ENCODE measurements around the gene UBAC1.
"Not testable (repeated sequence)": the region's sequence is repeated elsewhere in the genome, so short reads cannot be mapped to it uniquely, and the experiment has no call there.

The UBAC1 gene

GRCh38 chr9:135925496-135926133 lies 35.6 kb downstream of the UBAC1 start:
- in situ Hi-C loops (cut with MboI; ENCODE audit: low sequenced_read_pairs), result no loop called here

DNA sequence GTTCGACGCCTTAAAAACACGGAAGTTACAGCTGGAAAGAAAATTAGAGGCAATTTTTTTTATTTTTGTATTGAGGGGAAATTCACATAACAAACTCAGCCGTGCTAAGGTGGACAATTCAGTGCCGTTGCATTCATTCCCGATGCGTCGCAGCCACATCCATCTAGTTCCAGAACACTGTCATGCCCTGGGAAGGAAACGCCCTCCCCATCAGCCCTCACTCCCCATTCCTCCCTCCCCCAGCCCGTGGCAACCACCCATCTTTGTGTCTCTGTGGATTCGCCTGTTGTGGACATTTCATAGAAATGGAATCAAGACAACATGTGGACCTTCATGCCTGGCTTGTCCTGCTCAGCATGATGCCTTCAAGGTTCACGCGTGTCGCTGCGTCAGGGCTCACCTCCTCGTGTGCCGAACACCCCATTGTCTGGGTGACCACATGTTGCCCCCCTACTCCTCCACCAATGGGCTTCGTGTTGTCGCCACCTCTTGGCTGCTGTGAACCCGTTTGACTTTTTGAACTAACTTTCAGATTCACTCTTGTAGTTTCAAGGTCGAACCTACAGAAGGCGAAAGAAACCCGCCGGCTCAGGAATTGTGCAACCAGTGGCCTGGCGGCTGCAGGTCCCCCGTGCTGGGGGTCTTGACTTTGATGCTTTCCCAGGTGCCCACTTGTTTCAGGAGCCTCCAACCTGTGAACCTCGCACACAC lies 36.4 kb downstream of the UBAC1 start:
- in situ Hi-C loops (cut with MboI; ENCODE audit: low sequenced_read_pairs), result no loop called here

- in situ Hi-C loops (cut with MboI; ENCODE audit: low sequenced_read_pairs), result no loop called here
Measured at GRCh38 chr9:135923508-135923907, 37.7 kb downstream of the UBAC1 start.

- in situ Hi-C loops (cut with MboI; ENCODE audit: low sequenced_read_pairs), result no loop called here
Measured at GRCh38 chr9:135921749-135922310, 39.3 kb downstream of the UBAC1 start.

GRCh38 chr9:135920973-135921585 lies 40.1 kb downstream of the UBAC1 start:
- in situ Hi-C loops (cut with MboI; ENCODE audit: low sequenced_read_pairs), result no loop called here

GRCh38 chr9:135920256-135920930 lies 40.8 kb downstream of the UBAC1 start:
- in situ Hi-C loops (cut with MboI; ENCODE audit: low sequenced_read_pairs), result no loop called here

DNA sequence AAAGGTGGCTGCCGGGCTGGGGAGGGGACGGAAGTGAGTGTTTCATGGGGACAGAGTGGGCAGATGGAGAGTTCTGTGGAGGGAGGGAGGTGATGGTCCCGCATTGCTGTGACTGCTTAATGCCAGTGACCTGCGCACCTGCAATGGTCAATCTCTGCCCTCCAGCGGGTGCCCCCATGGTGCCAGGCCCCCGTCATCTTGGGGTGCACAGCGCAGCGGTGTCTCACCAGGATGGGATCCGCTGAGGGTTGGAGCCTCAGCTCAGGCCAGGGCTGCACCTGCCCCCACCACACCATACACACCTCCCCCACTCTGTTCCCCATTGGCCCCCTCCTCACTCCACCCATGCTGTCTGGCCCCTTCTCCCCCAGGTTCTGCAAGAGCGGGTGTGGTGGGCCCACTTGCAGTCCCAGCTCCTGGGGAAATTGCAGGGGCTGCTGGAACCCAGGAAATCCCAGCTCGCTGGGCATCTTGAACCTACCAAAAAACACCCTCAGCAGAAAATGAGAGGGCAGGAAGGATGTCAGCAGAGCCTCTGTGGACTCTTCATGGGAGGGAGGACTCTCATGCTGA lies 41.8 kb downstream of the UBAC1 start:
- in situ Hi-C loops (cut with MboI; ENCODE audit: low sequenced_read_pairs), result no loop called here

DNA sequence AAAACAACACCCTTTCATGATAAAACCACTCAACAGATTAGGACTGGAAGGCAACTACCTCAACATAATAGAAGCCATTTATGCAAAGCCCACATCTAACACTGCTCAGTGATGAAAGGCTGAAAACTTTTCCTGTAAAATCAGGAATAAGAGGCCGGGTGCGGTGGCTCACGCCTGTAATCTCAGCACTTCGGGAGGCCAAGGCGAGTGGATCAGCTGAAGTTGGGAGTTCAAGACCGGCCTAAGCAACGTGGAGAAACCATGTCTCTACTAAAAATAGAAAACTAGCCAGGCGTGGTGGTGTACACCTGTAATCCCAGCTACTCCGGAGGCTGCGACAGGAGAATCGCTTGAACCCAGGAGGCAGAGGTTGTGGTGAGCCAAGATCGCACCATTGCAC lies 44.9 kb downstream of the UBAC1 start:
- in situ Hi-C loops (cut with MboI; ENCODE audit: low sequenced_read_pairs), result not testable (repeated sequence)

DNA sequence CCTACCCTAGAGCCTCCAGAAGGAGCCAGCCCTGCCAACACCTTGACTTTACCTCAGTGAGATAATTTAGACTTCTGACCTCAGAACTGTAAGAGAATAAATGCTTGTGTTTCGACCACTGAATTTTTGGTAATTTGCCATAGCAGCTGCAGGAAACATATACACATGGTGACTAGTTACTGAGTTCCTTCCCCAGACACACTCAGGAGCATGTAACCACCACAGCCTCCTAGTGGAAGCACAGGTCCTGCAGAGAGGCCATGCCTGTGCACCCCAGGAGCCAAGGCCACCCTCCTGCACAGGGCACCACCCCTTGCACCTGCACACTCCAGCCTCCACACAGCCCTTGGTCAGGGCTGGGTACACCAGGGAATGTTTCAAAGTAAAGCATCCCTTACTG lies 46.3 kb downstream of the UBAC1 start:
- in situ Hi-C loops (cut with MboI; ENCODE audit: low sequenced_read_pairs), result no loop called here

DNA sequence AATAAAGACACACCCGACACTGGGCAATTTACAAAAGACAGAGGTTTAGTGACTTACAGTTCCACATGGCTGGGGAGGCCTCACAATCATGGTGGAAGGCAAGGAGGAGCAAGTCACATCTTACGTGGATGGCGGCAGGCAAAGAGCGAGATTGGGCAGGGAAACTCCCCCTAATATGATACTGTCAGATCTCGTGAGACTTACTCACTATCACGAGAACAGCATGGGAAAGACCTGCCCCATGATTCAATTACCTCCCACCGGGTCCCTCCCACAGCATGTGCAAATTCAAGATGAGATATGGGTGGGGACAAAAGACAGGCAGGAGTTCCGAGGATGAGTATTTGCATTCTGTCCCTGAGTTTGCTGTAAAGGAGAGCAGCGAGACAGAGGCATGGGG lies 49.9 kb downstream of the UBAC1 start:
- in situ Hi-C loops (cut with MboI; ENCODE audit: low sequenced_read_pairs), result not testable (repeated sequence)

GRCh38 chr9:135910757-135911156 lies 50.4 kb downstream of the UBAC1 start:
- in situ Hi-C loops (cut with MboI; ENCODE audit: low sequenced_read_pairs), result no loop called here

GRCh38 chr9:135910216-135910615 lies 51.0 kb downstream of the UBAC1 start:
- in situ Hi-C loops (cut with MboI; ENCODE audit: low sequenced_read_pairs), result no loop called here

DNA sequence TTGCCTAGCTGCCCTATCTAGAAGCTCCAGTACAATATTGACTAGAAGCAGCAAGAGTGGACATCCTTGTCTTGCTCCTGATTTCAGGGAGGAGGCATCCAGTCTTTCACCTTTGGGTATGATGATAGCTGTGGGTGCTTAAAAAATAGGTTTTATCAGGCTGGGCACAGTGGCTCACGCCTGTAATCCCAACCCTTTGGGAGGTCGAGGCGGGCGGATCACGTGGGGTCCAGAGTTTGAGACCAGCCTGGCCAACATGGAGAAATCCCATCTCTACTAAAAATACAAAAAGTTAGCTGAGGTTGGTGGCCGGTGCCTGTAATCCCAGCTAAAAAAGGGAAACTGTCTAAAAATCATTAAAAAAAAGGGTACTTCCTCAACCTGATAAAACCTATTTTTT lies 51.8 kb downstream of the UBAC1 start:
- in situ Hi-C loops (cut with MboI; ENCODE audit: low sequenced_read_pairs), result no loop called here

GRCh38 chr9:135908754-135909204 lies 52.4 kb downstream of the UBAC1 start:
- in situ Hi-C loops (cut with MboI; ENCODE audit: low sequenced_read_pairs), result no loop called here

- in situ Hi-C loops (cut with MboI; ENCODE audit: low sequenced_read_pairs), result no loop called here
Measured at GRCh38 chr9:135908093-135908753, 53.0 kb downstream of the UBAC1 start.

DNA sequence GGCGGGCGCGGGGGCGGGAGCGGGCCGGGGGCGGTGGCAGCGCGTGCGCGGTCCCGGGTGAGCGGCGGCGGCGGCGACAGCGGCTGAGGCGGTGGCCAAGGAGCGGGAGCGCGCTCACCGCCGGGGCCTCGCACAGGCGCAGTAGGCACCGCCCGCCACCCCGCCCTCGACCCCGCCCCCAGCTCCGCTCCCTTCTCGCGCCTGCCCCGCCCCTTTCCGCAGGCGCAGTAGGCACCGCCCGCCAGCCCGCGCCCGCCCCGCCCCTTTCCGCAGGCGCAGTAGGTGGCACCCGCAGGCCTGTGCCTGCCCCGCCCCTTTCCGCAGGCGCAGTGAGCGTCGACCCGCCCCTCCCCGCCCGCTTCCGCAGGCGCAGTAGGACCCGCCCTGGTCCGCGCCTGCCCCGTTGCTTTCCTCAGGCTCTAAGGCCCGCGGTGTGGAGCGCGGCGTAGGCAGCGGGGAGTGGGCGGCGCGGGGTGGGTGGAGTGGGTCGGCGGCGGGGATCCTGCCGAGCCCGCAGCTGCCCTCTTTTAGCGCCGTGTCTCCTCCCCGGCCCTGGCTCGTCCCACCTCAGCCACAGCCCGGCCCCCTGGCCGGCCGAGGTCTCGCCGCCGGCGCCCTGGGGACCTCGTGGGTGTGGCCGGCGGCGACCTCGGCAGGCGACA lies 53.6 kb downstream of the UBAC1 start, which contains the start of gene CAMSAP1:
Gene CAMSAP1 (minus strand): TSS at position 116 of the 662 bp plus-strand sequence. CDS start 387 bp downstream, outside the sequence.
- in situ Hi-C loops (cut with MboI; ENCODE audit: low sequenced_read_pairs), result no loop called here

- in situ Hi-C loops (cut with MboI; ENCODE audit: low sequenced_read_pairs), result no loop called here
Measured at GRCh38 chr9:135907006-135907430, 54.2 kb downstream of the UBAC1 start.

GRCh38 chr9:135906291-135907005 lies 54.7 kb downstream of the UBAC1 start:
- in situ Hi-C loops (cut with MboI; ENCODE audit: low sequenced_read_pairs), result no loop called here

Data from HL-60/S4 treated with phorbol 12-myristate 13-acetate at 8.2 ng/mL for 4 days and 3 days (cell line).